BE2C (cell line): ENCODE measurements around the gene CCDC138.

Experiments
- DNase-seq: peaks from one replicate; pipeline ENCODE4 v3.0.0-alpha.2; 2020
- H3K27me3 ChIP-seq: fragments of 250-450 bp; sonication (Bioruptor Pico); 2 replicates; pipeline ENCODE4 v1.5.1; 2020; ENCODE audit warnings: mild to moderate bottlenecking
- H3K36me3 ChIP-seq: fragments of 250-450 bp; sonication (Bioruptor Pico); 2 replicates; pipeline ENCODE4 v1.5.1; 2020; ENCODE audit warnings: mild to moderate bottlenecking
- H3K4me1 ChIP-seq: fragments of 250-450 bp; sonication (Bioruptor Pico); 2 replicates; pipeline ENCODE4 v1.5.1; 2020
- H3K4me3 ChIP-seq: 2 replicates; pipeline ENCODE4 v1.5.1; 2011; ENCODE audit warnings: low read depth, low read length
- H3K9me3 ChIP-seq: fragments of 250-450 bp; sonication (Bioruptor Pico); 2 replicates; pipeline ENCODE4 v1.5.1; 2020
- CTCF ChIP-seq: IDR thresholded peaks from 2 replicates; pipeline ENCODE4 v1.5.1; 2012; ENCODE audit warnings: mild to moderate bottlenecking, low read depth, low read length

The CCDC138 gene

DNA sequence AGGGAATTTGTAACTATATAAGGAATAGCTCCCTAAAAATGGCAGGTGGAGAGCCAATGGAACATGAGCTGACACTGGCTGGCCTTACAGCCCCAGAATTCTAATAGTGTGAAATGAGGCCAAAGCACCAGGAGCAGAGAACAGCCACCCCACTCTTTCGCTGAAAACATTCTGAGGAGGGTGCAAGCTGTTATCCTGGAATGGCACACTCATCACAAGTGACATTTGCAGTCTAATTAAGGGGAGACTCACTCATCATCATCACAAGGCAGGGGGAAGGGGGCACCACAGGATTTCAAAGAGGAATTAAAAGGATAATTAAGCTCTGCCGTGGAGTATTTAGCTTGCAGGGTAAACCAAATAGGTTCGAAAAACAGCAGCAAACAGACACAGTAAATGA is 108.2 kb downstream of the CCDC138 start:
- Histone ChIP-seq H3K9me3 (no peaks in the 10 kb centered on the region), H3K36me3 (no peaks in the 10 kb centered on the region), H3K27me3 (no peaks in the 10 kb centered on the region), H3K4me3 (no peak overlapping the region), H3K4me1 (no peaks in the 10 kb centered on the region)
- no peak for TF ChIP-seq CTCF
- DNase-seq, result no peak

GRCh38 chr2:108895188-108895587 is 108.6 kb downstream of the CCDC138 start:
- Histone ChIP-seq H3K4me1 (no peaks in the 10 kb centered on the region), H3K36me3 (no peaks in the 10 kb centered on the region), H3K4me3 (no peak overlapping the region), H3K9me3 (no peaks in the 10 kb centered on the region), H3K27me3 (no peaks in the 10 kb centered on the region)
- no peak for TF ChIP-seq CTCF
- no peak for DNase-seq

DNA sequence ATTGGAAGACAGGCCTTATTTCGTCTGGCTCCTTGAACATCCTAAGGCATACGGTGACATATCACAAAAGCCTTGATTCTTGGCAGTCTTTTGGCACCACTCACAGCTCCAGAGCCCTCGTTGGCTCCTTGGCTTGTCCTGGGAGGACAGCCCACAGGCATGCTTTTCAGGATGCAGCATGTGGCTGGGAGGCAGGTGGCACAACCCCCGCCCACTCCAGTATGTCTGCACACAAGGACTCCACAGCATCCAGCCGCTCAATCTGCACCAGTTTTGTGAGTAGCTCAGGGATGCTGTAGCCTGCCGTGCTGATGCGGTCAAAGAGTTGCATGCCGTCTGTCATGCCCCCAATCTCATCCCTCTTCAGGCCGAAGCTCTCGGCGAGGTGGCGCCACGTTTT is 110.2 kb downstream of the CCDC138 start:
- H3K9me3 ChIP-seq, result no peaks in the 10 kb centered on the region
- no peaks in the 10 kb centered on the region for H3K36me3 ChIP-seq
- H3K27me3 ChIP-seq, result no peaks in the 10 kb centered on the region
- no peak for DNase-seq
- no peak overlapping the region for H3K4me3 ChIP-seq
- no peak for TF ChIP-seq CTCF
- H3K4me1 ChIP-seq, result no peaks in the 10 kb centered on the region

DNA sequence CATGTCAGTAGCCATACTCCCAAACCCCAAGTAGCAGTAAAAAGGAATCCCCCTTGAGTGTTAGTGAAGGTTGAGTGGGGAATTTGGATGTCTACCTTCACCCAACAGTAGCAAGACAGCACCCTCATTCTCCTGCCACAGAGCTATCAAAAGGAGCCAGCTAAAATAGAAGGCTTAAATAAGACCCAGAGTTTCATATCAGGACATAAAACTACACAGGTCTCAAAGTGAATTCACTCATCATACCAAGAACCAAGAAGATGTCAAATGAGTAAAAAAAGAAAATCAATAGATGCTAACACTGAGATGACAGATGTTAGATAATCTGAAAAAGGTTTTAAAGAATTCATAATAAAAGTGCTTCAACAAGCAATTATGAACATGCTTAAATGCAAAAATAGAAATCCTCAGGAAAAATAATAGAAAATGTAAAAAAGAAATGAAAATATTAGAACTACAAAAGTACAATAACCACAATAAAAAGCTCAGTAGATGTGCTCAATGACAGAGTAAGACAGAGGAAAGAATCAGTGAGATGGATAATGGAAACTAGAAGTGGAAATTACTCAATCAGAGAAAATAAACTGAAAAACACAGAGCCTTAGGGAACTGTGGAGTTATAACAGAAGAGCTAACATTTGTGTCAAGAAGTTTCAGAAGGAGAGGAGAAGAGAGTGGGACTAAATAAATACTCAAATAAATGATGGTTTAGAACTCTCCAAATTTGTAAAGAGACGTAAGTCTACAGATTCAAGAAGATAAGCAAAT is 111.9 kb downstream of the CCDC138 start:
- no peaks in the 10 kb centered on the region for H3K27me3 ChIP-seq
- no peaks in the 10 kb centered on the region for H3K4me1 ChIP-seq
- no peak overlapping the region for H3K4me3 ChIP-seq
- no peaks in the 10 kb centered on the region for H3K36me3 ChIP-seq
- no peaks in the 10 kb centered on the region for H3K9me3 ChIP-seq
- TF ChIP-seq CTCF, result no peak
- no peak for DNase-seq

GRCh38 chr2:108904680-108905079 is 118.1 kb downstream of the CCDC138 start:
- no peak for TF ChIP-seq CTCF
- no peaks in the 10 kb centered on the region for H3K9me3 ChIP-seq
- no peak overlapping the region for H3K4me3 ChIP-seq
- H3K27me3 ChIP-seq, result no peaks in the 10 kb centered on the region
- H3K4me1 ChIP-seq, result no peaks in the 10 kb centered on the region
- DNase-seq, result no peak
- H3K36me3 ChIP-seq, result no peaks in the 10 kb centered on the region

- H3K4me1 ChIP-seq, result no peaks in the 10 kb centered on the region
- DNase-seq, result no peak
- H3K36me3 ChIP-seq, result no peaks in the 10 kb centered on the region
- no peaks in the 10 kb centered on the region for H3K27me3 ChIP-seq
- TF ChIP-seq CTCF, result no peak
- no peak overlapping the region for H3K4me3 ChIP-seq
- H3K9me3 ChIP-seq, result no peaks in the 10 kb centered on the region
Observed at GRCh38 chr2:108905176-108905575, 118.6 kb downstream of the CCDC138 start.
